T-helper 2 cell treated with Interferon-gamma antibody and Interleukin-4, amounts not matched to agents 100 ng/mL and 5 ng/mL, for 36 hours (primary cell): ENCODE data around the gene TAAR1. TPM values are rescaled to one million over a fixed set of nuclear protein-coding genes. Genes with fewer than 3 reads are reported as not detected.

Source experiments
- intact Hi-C: fragments of 100-400 bp; cut with micrococcal nuclease; formaldehyde crosslinking; loops from one replicate; pipeline ENCODE4 v1.15.1; 2023
- total RNA-seq: library from RNA; stranded (reverse); gene quantifications from 2 replicates; pipeline ENCODE4 v1.2.3, GENCODE V29; 2022

TAAR1 gene
- total RNA-seq, 1 donor from 2014 or later = not detected

- intact Hi-C loops = no loop called here
Observed at GRCh38 chr6:132598473-132598872, 60.5 kb downstream of the TAAR1 start.

DNA sequence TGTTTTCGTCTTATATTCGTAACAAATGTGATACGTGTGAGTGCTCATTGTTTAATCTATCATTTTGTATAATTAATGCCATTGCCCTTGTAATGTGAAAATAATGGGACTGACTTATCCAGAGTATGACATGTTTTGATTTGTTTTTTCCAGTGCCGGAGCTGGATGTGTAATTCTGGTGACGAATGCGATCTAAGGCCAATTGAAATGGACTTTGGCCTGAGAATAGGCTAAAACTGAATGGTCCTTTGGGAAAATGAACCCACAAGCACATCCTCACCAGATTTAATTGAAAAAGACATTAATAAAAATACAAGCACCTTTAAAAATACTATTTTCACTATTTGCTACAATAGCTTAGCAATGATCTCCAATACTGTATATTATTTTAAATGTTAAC, 62.8 kb downstream of the TAAR1 start:
- intact Hi-C loops = no loop called here

Other genes with a start within 250 kb of the TAAR1 start
- gene STX7, start 146.1 kb downstream of the TAAR1 start, total RNA-seq = 21.2 and 23.3 TPM in 2 replicates
- not detected in 2 replicates for gene TAAR9, start 120.9 kb downstream of the TAAR1 start, total RNA-seq
- gene TAAR8, start 106.5 kb downstream of the TAAR1 start, total RNA-seq = not detected in 2 replicates
- gene TAAR6, start 88.9 kb downstream of the TAAR1 start, total RNA-seq = not detected in 2 replicates
- not detected in 2 replicates for gene TAAR5, start 69.4 kb downstream of the TAAR1 start, total RNA-seq
- gene TAAR2, start 34.9 kb downstream of the TAAR1 start, total RNA-seq = not detected in 2 replicates
- gene VNN1, start 54.9 kb upstream of the TAAR1 start, total RNA-seq = not detected in 2 replicates
- gene VNN2, start 98.7 kb upstream of the TAAR1 start, total RNA-seq = 11.9 and 12.8 TPM in 2 replicates
- 5.3 and 6.4 TPM in 2 replicates for gene SLC18B1, start 139.5 kb upstream of the TAAR1 start, total RNA-seq
- gene RPS12, start 155.4 kb upstream of the TAAR1 start, total RNA-seq = 1,325 and 1,350 TPM in 2 replicates